Measurements from ENCODE around the gene FERMT3. TPM values are rescaled to one million over a fixed set of nuclear protein-coding genes. Genes with fewer than 3 reads are reported as not detected.

FERMT3 gene
- total and polyA plus RNA-seq, 2 of the 13 experiments (the other 11 are each of a cell fraction or from before 2014, with no cell fraction given): 0.29 TPM; not detected in 1

- no peak for TF ChIP-seq ZNF460 (CRISPR knock-in tag; IDR thresholded peaks at IDR 0.05; ENCODE audit: borderline replicate concordance)
- 0 out of 2 replicates have a peak, but pooled peaks have one; percentile 60 for TF ChIP-seq ZNF580 (CRISPR knock-in tag; IDR thresholded peaks at IDR 0.05; ENCODE audit: borderline replicate concordance, low read depth)
- TF ChIP-seq ZNF510 (CRISPR knock-in tag; IDR thresholded peaks at IDR 0.05; ENCODE audit: low read depth): no peak
- TF ChIP-seq ZNF224 (CRISPR knock-in tag; IDR thresholded peaks at IDR 0.05): no peak
- TF ChIP-seq E2F2 (CRISPR knock-in tag; IDR thresholded peaks at IDR 0.05; ENCODE audit: borderline replicate concordance): no peak
- TF ChIP-seq CC2D1A (CRISPR knock-in tag; IDR thresholded peaks at IDR 0.05): no peak
- no peak for TF ChIP-seq ZNF83 (CRISPR knock-in tag; IDR thresholded peaks at IDR 0.05; ENCODE audit: borderline replicate concordance)
- TF ChIP-seq AGO1 (IDR thresholded peaks at IDR 0.05; ENCODE audit: low read depth, low read length, poor library complexity, severe bottlenecking): no peak
- no peak for TF ChIP-seq ZSCAN31 (CRISPR knock-in tag; IDR thresholded peaks at IDR 0.05; ENCODE audit: low read depth)
- TF ChIP-seq CCDC6 (CRISPR knock-in tag; IDR thresholded peaks at IDR 0.05): no peak
- no peak for TF ChIP-seq FIP1L1 (IDR thresholded peaks at IDR 0.05; ENCODE audit: borderline replicate concordance, insufficient read depth, low read depth, low read length)
- no peak for TF ChIP-seq THRA (CRISPR knock-in tag; IDR thresholded peaks at IDR 0.05; ENCODE audit: borderline replicate concordance)
- no peak for TF ChIP-seq ZNF800 (CRISPR knock-in tag; IDR thresholded peaks at IDR 0.05)
- no peak for TF ChIP-seq HNRNPLL (IDR thresholded peaks at IDR 0.05; ENCODE audit: low read depth, low read length, poor library complexity, severe bottlenecking)
- TF ChIP-seq SYNCRIP (IDR thresholded peaks at IDR 0.05; ENCODE audit: insufficient read depth, low read depth, low read length): no peak
- no peak for TF ChIP-seq ZNF329 (CRISPR knock-in tag; IDR thresholded peaks at IDR 0.05; ENCODE audit: low read depth)
- TF ChIP-seq PHF21A (CRISPR knock-in tag; IDR thresholded peaks at IDR 0.05): no peak
- TF ChIP-seq KDM5A (IDR thresholded peaks at IDR 0.05; ENCODE audit: borderline replicate concordance, low read length): no peak
- 0 out of 2 replicates have a peak, but pooled peaks have one; percentile 9 for TF ChIP-seq ZNF331 (CRISPR knock-in tag; IDR thresholded peaks at IDR 0.05)
- TF ChIP-seq ZNF333 (CRISPR knock-in tag; IDR thresholded peaks at IDR 0.05; ENCODE audit: borderline replicate concordance): no peak
- TF ChIP-seq HBP1 (CRISPR knock-in tag; IDR thresholded peaks at IDR 0.05; ENCODE audit: low read depth): no peak
- peak; percentile 46; the same call in 1 of the 2 replicates for TF ChIP-seq THAP11 (CRISPR knock-in tag; IDR thresholded peaks at IDR 0.05)
- TF ChIP-seq ZNF263 (CRISPR knock-in tag; IDR thresholded peaks at IDR 0.05): 0 out of 2 replicates have a peak, but pooled peaks have one; percentile 30
- no peak for TF ChIP-seq FOXM1 (CRISPR knock-in tag; IDR thresholded peaks at IDR 0.05)
- 0 out of 2 replicates have a peak, but pooled peaks have one; percentile 14 for TF ChIP-seq ATF1 (CRISPR knock-in tag; IDR thresholded peaks at IDR 0.05)
These were observed 2.0 kb upstream of the FERMT3 start (continued) for GRCh38 chr11:64204464-64204989.
